Spleen (tissue), 7 donors: Measurements from ENCODE around the gene OR5B2.

ENCODE experiments used
- POLR2A ChIP-seq, 3 donors: fragments of 450-650 bp; IDR thresholded peaks; one replicate each; pipeline ENCODE4 v1.5.1; 2017; ENCODE audit warnings: antibody characterized with exemption in 3 of 3, mild to moderate bottlenecking in 1 of 3
- POLR2AphosphoS5 ChIP-seq, 3 donors: sonication (generic); formaldehyde crosslinking; IDR thresholded peaks; one replicate each; pipeline ENCODE4 v1.5.1; 2017; ENCODE audit warnings: antibody characterized with exemption in 3 of 3
- TF ChIP-seq, protein P1 (sequence below), 11 experiments: fragments of 200-600 bp in 7 of 11; fragments of 450-650 bp in 4 of 11; sonication (generic) in 4 of 11; IDR thresholded peaks in 8 of 11; conservative IDR thresholded peaks in 3 of 11; 1 replicate in 7 of 11; 2 replicates in 4 of 11; pipeline versions ENCODE4 v1.4.0 to v1.8.0; 2016 to 2021; ENCODE audit warnings: antibody characterized with exemption in 11 of 11, inconsistent platforms in 4 of 11, mild to moderate bottlenecking in 1 of 11
- donor health status: DM: no; HTN: no; CAD: no; lungs with moderate emphysema.
- donor health status: DM: no; HTN: no; CAD: no.
- donor health status: DM: no; HTN: no; CAD: no.

DNA sequence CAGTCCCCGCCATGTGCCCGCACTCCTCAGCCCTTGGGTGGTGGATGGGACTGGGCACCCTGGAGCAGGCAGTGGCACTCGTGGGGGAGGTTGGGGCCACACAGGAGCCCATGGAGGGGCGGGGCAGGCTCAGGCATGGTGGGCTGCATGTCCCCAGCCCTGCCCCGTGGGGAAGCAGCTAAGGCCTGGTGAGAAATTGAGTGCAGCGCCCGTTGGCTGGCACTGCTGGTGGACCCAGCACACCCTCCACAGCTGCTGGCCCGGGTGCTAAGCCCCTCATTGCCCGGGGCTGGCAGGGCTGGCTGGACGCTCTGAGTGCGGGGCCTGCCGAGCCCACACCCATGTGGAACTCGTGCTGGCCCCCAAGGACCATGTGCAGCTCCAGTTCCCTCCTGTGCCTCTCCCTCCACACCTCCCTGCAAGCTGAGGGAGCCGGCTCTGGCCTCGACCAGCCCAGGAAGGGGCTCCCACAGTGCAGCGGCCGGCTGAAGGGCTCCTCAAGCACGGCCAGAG is 37.3 kb downstream of the OR5B2 start:
- TF ChIP-seq, protein P1, sequence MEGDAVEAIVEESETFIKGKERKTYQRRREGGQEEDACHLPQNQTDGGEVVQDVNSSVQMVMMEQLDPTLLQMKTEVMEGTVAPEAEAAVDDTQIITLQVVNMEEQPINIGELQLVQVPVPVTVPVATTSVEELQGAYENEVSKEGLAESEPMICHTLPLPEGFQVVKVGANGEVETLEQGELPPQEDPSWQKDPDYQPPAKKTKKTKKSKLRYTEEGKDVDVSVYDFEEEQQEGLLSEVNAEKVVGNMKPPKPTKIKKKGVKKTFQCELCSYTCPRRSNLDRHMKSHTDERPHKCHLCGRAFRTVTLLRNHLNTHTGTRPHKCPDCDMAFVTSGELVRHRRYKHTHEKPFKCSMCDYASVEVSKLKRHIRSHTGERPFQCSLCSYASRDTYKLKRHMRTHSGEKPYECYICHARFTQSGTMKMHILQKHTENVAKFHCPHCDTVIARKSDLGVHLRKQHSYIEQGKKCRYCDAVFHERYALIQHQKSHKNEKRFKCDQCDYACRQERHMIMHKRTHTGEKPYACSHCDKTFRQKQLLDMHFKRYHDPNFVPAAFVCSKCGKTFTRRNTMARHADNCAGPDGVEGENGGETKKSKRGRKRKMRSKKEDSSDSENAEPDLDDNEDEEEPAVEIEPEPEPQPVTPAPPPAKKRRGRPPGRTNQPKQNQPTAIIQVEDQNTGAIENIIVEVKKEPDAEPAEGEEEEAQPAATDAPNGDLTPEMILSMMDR (IDR thresholded peaks at IDR 0.05 in 8 of 11, conservative IDR thresholded peaks at IDR 0.05 in 3 of 11) = no peak
- TF ChIP-seq POLR2AphosphoS5 (IDR thresholded peaks at IDR 0.05) = no peak
- no peak for TF ChIP-seq POLR2A (IDR thresholded peaks at IDR 0.05)
